HG02642 (cell line): ENCODE measurements around the gene SELENOM.
"Not testable (repeated sequence)": the region's sequence is repeated elsewhere in the genome, so short reads cannot be mapped to it uniquely, and the experiment has no call there.

Experiments used
- ATAC-seq: cut with Tn5 transposase; IDR thresholded peaks from one replicate; pipeline ENCODE4 v1.9.1; 2021; ENCODE audit warnings: mild to moderate bottlenecking; ENCODE audit not compliant: unreplicated experiment, poor library complexity

The SELENOM gene

DNA sequence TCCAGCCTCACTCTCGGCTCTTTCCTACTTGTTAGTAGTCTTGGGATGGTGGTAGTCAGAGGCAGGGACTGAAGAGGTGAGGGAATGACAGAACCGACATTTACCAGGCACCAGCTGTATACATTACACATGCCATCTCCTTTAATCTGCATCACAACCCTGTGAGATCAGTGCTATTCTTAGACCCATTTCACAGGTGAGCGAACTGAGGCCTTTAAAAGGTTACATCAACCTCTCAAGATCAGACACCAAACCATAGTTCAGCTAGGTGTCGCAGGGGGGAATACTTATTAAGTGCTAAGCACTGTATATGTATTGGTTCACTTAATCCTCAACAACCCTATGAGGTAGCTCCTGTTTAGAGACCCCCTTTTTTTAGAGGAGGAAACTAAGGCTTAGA lies 27.3 kb upstream of the SELENOM start:
- no peak for ATAC-seq

- no peak for ATAC-seq
These were observed 26.5 kb upstream of the SELENOM start for GRCh38 chr22:31133911-31134310.

GRCh38 chr22:31130873-31131272 lies 23.5 kb upstream of the SELENOM start:
- ATAC-seq: no peak

GRCh38 chr22:31128156-31128555 lies 20.8 kb upstream of the SELENOM start:
- ATAC-seq: no peak

- no peak for ATAC-seq
These were observed 19.9 kb upstream of the SELENOM start for GRCh38 chr22:31127181-31127772.

DNA sequence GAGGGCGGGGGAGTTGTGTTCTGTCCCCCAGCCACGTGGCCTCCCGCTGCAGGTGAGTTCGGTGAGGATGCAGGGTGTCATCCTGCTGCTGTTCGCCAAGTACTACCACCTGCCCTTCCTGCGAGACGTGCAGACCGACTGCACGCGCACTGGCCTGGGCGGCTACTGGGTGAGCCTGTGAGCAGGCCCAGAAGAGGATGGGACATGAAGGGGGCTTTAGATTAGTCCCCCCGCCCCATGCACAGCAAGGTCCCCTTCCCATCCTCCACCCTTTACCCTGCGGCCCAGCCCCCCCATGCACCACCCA lies 19.5 kb upstream of the SELENOM start:
- ATAC-seq: no peak

- no peak for ATAC-seq
These were observed 18.9 kb upstream of the SELENOM start for GRCh38 chr22:31126128-31126868.

DNA sequence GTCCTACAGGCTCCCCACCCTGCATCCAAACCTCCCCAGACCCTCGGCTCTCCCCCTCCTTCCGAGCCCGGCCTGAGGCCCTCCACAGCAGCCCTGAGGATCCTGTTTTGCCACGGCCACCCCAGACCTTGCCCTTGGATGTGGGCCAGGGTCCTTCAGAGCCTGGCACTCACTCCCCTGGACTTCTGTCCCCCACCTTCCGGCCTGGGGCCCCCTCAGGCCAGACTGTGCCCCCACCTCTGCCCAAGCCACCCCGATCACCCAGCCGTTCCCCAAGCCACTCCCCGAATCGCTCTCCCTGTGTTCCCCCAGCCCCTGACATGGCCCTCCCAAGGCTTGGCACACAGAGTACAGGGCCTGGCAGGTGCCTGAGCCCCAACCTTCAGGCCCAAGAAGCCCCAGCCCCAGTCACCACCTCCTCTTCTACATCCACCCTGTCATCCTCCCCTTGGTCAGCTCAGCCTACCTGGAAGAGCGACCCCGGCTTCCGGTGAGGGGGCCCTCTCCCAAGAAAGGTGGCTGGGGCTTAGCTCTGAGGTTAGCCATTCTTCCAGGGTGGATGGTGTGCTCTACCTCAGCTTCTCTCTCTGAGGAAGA lies 18.3 kb upstream of the SELENOM start:
- ATAC-seq: no peak

DNA sequence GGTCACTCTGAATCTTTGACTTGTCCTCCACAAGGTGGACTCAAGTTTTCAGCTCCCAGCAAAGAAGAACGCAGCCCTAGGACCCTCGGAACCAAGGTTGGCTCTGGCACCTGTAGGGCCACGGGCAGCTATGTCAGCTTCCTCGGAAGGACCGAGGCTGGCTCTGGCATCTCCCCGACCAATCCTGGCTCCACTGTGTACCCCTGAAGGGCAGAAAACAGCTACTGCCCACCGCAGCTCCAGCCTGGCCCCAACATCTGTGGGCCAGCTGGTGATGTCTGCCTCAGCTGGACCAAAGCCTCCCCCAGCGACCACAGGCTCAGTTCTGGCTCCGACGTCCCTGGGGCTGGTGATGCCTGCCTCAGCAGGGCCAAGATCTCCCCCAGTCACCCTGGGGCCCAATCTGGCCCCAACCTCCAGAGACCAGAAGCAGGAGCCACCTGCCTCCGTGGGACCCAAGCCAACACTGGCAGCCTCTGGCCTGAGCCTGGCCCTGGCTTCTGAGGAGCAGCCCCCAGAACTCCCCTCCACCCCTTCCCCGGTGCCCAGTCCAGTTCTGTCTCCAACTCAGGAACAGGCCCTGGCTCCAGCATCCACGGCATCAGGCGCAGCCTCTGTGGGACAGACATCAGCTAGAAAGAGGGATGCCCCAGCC lies 17.6 kb upstream of the SELENOM start:
- no peak for ATAC-seq

- no peak for ATAC-seq
These were observed 16.9 kb upstream of the SELENOM start for GRCh38 chr22:31124290-31124689.

DNA sequence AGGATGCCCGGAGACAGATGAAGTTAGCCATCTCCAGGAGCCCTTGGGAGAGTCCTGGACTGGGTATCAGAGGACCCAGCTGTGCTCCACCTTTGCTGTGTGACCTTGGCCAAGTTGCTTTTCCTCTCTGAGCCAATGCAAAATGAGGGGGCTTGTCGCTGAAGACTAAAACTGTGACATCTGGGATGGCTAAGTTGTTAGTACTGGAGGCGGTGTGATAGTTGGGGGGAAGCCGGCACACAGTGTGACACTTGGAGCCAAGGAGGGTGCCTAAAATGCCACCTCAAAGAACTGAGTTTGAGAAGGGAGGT lies 15.9 kb upstream of the SELENOM start:
- no peak for ATAC-seq

GRCh38 chr22:31122532-31123291 lies 15.3 kb upstream of the SELENOM start, which contains the start of gene INPP5J:
INPP5J (plus strand) TSS chr22:31122966; CDS start chr22:31123015, 49 bp downstream.
- no peak for ATAC-seq

GRCh38 chr22:31122196-31122531 lies 14.8 kb upstream of the SELENOM start:
- ATAC-seq: no peak

DNA sequence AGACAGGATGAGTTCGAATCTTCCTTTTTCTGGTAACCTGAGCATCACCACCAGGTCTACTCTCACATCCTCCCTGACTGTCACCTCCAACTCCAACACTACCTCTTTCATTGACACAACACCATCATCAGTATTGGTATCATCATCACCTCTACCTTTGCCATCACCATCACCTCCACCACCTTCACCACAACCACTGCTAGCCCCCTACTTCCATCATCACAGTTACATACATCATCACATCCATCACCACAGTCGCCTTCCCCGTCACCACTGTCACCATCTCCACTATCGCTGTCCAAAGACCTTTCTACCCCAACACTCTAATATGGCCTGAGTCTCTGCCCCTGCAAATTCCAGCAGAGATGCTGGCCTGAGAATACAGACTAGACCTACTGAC lies 14.0 kb upstream of the SELENOM start:
- ATAC-seq: no peak

- ATAC-seq: no peak
These were observed 13.3 kb upstream of the SELENOM start for GRCh38 chr22:31120642-31121041.

DNA sequence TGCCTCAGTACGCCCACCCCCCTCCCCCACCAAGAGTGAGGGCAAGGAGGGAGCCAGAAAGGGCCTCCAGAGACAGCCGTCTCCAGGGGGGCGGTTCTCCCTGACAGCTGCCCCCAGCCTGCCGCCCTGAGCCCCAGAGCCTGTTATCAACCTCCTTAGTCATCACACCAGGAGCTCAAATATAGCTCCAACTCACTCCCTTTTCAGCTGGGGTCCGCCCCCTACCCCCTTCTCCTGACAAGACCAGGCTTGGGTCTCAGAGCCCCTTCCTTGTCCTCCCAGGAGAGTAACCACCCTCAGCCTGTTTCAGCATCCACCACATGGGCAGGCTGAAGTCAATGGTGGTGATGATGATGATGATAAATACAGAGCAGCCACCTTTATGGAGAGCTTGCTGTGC lies 12.9 kb upstream of the SELENOM start:
- ATAC-seq: no peak

- ATAC-seq: no peak
These were observed 11.8 kb upstream of the SELENOM start for GRCh38 chr22:31119026-31119717.

GRCh38 chr22:31118046-31118820 lies 10.9 kb upstream of the SELENOM start:
- no peak for ATAC-seq

DNA sequence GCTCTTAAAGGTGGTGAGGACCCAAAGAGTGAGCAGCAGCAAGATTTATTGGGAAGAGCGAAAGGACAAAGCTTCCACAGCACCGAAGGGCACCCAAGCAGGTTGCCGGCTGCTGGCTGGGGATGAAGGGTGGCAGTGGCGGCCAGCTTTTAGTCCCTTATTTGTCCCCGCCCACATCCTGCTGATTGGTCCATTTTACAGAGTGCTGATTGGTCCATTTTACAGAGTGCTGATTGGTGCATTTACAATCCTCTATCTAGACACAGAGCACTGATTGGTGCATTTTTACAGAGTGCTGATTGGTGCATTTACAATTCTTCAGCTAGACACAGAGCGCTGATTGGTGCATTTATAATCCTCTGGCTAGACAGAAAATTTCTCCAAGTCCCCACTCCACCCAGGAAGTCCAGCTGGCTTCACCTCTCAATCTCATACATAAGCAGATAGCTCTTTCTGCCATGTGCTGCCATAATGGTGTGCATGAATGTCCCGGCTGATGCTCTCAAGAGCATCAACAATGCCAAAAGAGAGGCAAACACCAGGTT lies 5.3 kb upstream of the SELENOM start:
- not testable (repeated sequence) for ATAC-seq
